ENCODE measurements around the gene FCRL6.

FCRL6 gene

DNA sequence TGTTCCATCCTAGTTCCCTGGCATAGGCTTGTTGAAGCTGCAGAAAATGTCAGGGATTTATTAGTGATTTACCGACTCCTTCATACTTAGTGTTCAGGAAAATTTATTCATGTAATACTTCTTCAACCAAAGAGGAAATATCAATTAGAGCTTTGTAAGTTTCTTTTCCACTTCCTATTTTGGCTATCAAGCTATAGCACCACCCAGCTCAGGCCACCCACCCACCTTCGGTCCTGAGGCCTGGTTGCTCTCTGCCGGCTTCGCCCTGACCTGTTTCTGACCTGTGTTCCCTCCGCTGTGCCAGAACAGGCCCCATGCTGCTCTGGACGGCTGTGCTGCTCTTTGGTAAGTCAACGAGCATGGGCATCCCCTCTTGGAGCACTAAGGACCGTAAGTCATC, at the start of gene FCRL6:
Gene FCRL6 (plus strand): TSS at position 250 of the 400 bp plus-strand sequence. CDS start 65 bp downstream, at position 315.
- DNase-seq (ENCODE audit: low read depth, low spot score), result no peak

DNA sequence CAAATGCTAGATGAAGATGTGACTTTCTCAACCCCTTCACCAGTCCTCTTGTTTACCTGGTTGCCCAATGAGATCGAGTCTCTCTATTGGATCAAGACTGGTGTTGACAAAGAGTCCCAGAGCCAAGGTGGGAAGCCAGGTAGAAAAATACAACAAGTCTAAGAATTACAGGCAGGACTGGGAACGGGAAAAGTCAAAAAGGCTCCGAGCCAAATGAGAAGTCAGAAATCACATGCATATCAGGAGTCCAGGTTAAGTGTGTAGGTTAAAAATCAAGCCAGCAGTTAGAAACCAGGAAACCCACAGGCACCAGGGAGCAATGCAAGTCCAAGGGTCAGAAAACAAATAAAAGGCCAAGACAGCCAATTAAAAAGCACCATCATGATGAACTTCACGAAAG, 48.8 kb upstream of the FCRL6 start:
- no peak for DNase-seq (ENCODE audit: low read depth, low spot score)

DNA sequence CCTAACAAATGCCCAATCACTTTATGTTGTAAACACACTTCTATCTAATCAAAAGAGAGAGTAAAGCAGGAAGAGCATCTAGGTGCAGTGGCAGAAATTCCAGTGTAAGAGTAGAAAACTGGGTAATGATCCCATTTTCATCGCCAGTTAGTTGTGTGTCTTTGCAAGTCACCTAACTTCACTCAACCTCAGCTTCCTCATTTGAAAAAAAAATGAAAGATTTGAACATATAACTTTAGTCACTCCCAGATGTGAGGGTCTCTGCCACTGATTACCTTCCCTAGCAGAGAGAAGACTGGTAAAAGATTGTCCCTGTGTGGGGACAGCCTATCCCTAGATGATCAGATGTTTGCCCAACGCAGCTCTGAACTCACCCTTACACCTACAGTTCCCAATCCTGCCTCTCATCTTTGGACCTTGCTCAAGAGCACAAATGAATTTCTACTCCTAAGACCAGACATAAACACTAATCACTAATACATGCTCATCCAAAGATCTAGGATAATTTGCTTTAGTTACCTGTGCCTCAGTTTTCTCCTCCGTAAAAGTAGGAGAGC, 46.6 kb upstream of the FCRL6 start:
- DNase-seq (ENCODE audit: low read depth, low spot score), result no peak

GRCh38 chr1:159756397-159756796, 45.8 kb upstream of the FCRL6 start:
- DNase-seq (ENCODE audit: low read depth, low spot score), result no peak

DNA sequence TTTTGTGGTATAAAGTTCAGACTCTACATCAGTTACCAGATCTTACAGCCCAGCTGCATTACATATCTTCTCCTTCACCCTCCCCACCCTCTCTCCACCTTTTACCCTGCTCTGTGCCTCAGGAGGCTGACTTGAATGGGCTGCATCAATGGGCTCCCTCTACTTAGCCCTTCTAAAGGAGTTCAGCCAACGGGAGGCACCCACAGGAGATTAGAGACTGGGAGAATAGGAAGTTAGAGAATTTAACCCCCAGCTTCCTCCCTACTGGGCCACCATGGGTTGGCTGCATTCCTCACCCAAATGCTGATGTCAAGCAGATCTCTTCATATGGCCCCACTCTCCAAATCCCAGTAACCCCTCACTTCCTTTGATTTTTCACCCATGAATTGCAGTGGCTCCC, 38.5 kb upstream of the FCRL6 start:
- DNase-seq (ENCODE audit: low read depth, low spot score), result no peak

DNA sequence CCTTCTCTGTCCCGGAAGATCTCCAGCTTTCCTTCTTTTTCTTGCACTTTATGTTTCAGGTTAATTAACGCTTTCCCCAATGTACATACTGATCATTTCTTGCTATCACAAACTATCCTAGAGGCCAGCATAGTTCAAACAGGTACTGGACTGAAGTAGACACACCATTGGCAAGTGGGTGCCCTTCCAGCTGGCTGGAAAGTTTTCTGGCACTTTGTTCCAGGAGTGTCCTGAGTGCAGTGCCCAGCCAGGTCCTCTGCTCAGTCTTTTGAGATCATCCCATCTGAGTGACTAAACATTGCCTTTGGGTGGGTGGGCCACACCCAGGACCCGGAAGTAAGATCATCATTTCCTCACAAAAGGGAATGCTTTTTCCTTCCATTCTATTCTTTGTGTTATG, 36.4 kb upstream of the FCRL6 start:
- DNase-seq (ENCODE audit: low read depth, low spot score), result no peak

- DNase-seq (ENCODE audit: low read depth, low spot score), result no peak
Observed at GRCh38 chr1:159771127-159771895, 30.8 kb upstream of the FCRL6 start.

- DNase-seq (ENCODE audit: low read depth, low spot score), result no peak
Observed at GRCh38 chr1:159774465-159774864, 27.7 kb upstream of the FCRL6 start.

DNA sequence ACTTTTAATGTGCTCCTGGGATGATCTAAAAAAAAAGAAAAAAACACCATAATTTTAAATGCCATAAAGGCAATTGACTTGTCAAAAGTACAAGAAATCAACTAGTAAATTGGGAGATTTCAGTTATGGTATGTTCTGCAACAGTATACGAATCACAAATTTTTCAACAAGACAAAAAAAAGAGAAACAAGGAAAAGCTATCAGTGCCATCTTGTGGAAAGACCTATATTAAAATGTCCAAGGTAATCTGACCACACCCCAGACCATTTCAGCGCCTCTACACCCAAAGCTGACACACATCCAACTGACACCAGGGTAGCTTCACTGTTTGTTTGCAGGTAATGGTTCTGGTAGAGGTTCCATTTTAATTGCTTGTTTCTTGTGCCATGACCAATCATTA, 26.4 kb upstream of the FCRL6 start:
- no peak for DNase-seq (ENCODE audit: low read depth, low spot score)

GRCh38 chr1:159778266-159778665, 23.9 kb upstream of the FCRL6 start:
- no peak for DNase-seq (ENCODE audit: low read depth, low spot score)

- no peak for DNase-seq (ENCODE audit: low read depth, low spot score)
Observed at GRCh38 chr1:159779403-159779851, 22.7 kb upstream of the FCRL6 start.

DNA sequence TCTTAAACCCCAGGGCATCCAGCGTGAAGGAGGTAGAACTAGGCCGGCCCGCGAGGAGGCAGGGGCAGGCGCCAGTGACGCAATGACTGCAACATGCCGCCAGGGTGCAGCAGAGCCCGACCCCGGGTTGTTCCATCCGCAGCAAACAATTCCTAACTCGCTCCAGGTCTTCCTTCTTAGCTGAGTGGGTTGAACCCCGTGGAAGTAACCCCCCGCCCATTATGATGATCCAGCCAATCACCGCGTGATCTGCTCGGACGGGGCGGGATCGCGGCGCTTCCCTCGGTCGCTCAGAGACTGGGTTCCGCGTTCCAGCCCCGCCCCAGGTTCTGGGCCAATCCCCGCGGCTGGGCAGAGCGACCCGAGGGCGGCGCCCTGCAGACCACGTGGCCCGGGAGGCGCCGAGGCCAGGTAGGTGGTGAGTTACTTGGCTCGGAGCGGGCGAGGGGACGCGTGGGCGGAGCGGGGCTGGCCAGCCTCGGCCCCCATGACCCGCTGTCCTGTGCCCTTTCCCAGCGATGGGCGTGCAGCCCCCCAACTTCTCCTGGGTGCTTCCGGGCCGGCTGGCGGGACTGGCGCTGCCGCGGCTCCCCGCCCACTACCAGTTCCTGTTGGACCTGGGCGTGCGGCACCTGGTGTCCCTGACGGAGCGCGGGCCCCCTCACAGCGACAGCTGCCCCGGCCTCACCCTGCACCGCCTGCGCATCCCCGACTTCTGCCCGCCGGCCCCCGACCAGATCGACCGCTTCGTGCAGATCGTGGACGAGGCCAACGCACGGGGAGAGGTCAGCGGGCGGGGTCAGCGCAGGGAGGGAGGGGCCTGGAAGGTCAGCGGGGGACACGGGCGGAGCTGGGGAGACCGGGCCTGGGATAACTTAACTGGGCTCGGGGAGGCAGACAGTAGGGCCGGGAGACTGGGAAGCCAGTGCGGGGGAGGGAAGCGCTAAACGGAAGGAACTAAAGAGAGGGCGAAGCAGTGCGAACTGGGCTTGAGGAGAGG, 21.3 kb upstream of the FCRL6 start, which contains the start of gene DUSP23:
Gene DUSP23 (plus strand): TSS at position 380 of the 1,000 bp plus-strand sequence. CDS start 139 bp downstream, at position 519.
- DNase-seq (ENCODE audit: low read depth, low spot score), result peak; percentile 99

DNA sequence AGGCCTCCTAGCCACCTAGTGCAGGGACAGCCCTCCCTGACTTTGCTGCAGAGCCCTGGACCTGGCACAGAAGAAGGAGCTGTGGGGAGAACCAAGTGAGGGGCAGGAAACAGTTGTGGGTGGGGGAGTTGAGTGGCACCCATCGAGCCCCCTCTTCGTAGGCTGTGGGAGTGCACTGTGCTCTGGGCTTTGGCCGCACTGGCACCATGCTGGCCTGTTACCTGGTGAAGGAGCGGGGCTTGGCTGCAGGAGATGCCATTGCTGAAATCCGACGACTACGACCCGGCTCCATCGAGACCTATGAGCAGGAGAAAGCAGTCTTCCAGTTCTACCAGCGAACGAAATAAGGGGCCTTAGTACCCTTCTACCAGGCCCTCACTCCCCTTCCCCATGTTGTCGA, 20.2 kb upstream of the FCRL6 start:
- DNase-seq (ENCODE audit: low read depth, low spot score), result no peak

DNA sequence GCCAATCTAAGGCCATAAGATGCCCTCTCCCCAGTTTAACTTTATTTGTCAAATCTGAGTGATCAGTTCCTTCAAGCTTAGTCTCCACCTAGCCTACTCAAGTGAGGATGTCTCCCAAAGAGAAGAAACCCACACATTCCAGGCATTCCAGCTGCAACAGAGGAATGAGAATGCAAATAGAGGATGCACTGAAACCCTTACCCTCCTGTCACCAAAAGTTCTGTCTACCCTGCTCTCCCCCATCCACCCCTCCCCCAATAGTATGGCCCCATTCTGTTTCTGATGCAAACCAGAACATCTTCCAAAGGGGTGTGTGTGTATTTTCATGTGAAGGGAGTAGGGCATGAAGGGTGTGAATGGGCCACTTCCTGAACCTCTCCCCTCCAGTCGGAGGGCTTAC, 18.4 kb upstream of the FCRL6 start:
- peak; percentile 34 for DNase-seq (ENCODE audit: low read depth, low spot score)

GRCh38 chr1:159786465-159786864, 15.7 kb upstream of the FCRL6 start:
- no peak for DNase-seq (ENCODE audit: low read depth, low spot score)

DNA sequence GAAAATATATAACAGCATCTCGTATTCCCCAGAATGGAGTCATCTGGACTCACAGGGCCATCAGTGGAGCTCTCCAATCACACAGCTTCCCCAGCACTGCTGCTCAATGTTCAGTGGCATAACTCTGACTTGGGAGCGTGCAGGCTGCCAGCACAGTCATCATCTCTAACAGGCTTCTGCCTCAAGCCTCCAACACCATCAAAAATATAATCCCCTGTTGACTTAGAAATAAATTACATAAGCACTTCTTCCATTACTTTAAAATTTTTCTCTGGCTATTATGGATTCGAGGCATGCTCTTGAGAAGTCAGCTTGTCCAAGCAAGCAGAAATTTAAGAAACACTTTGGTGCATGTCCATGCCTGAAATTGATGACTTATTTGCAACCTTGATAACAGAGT, 15.2 kb upstream of the FCRL6 start:
- DNase-seq (ENCODE audit: low read depth, low spot score), result no peak

DNA sequence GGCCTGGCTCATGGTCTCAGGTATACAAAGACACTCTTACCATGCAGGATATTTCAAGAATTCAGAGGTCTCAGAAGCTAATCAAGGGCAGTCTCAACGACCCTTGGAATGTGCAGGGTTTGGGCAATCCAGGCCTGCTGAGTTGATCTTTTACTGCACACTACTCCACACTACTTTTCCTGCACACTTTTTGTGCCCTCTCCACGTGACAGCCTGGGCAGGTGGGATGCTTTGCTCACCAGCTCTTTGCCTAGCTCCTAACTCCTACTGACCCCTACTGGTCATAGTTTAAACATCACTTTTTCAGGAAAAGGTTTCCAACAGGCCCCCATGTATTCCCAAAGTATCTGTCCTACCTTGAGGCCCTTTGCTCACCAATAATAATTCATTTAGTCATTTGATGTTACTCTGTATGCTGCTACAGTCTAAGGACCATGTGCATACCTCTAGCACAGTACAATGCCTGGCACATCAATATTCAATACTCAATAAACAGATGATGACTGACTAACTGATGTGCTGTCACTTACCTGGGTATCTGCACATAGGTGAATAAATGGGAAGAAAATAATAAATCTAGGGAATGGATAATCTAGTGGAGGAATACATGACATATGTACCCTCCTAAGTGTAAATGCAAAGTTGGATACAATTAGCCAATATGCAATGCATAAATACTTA, 11.8 kb upstream of the FCRL6 start:
- DNase-seq (ENCODE audit: low read depth, low spot score), result peak; percentile 53

DNA sequence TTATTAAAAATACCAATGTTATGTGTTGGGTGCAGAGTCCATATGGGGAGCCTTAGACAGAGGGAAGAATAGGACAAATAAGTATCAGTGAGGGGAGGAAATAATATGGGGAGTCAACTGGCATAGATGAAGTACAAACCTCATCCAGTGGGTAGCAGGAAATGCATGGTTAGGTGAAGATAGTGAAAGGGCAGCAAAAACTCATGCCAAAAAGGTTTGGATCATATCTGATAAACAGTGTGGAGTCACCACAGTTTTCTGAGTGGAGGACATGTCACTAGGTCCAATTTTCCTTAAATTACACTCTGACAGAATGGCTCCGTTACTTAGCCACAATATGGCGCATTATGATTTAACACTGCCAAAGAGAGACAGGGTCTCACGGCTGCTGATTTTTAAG, 11.1 kb upstream of the FCRL6 start:
- no peak for DNase-seq (ENCODE audit: low read depth, low spot score)

DNA sequence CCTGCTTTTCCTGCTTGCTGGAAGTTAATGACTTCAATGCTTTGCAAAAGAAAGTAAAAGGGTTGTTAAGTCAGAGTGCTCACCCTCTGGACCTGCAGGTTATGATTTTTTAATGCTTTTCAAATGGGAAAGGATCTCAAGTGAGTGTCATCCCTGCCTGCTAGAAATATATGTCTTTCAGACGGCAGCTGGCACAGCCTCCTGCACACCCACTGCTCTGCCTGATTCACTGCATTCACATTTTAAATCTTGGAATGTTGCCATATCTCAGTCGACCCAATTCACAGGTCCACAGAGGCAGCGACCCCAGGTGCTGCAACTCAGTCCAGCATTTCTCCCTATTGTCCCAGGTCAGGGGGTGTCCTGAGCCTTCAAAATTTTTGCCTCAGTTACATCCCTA, 10.7 kb upstream of the FCRL6 start:
- no peak for DNase-seq (ENCODE audit: low read depth, low spot score)

DNA sequence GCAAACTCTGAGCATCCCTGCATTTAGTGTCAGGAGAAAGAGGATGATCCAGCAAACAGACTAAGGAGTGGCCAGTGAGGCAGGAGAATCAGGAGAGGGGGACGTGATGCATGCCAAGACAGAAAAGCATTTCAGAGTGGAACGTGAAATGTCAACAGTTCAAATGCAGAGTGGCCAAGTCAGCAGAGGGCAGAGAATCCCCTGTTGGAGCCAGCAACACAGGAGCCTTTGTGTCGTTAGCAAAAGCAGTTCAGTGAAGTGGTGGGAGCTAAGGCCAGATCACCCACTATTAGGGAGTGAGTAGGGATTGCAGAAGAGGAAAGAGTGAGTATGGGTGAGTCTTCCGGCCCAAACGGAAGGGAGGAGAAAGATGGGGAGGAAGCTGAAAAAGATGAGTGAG, 6.6 kb upstream of the FCRL6 start:
- DNase-seq (ENCODE audit: low read depth, low spot score), result no peak

- DNase-seq (ENCODE audit: low read depth, low spot score), result peak; percentile 89
Observed at GRCh38 chr1:159798893-159799292, 3.3 kb upstream of the FCRL6 start.

Measured in ELF-1 (cell line).